Skeletal muscle tissue (tissue), 2 donors: ENCODE measurements around the gene KLLN. TPM values are rescaled to one million over a fixed set of nuclear protein-coding genes. Genes with fewer than 3 reads are reported as not detected.

Experiments used
- small RNA-seq: library from RNA; depleted of rRNA; stranded (forward); fragments of <200 nt; gene quantifications from one replicate; pipeline ENCODE3, GENCODE V24; 2014
- total RNA-seq: library from RNA; depleted of rRNA; stranded (reverse); fragments of >200 nt; gene quantifications from one replicate; pipeline ENCODE4 v1.2.3, GENCODE V29; 2014

The KLLN gene
- total RNA-seq, 1 donor from 2014 or later, result under 0.01 TPM

Small RNA genes lying within 50 kb of the gene (small RNA-seq; reads per million reads assigned to genes)
- not detected for gene RN7SL78P

Other genes with a start within 250 kb of the KLLN start
- gene PAPSS2, start 203.7 kb downstream of the KLLN start, total RNA-seq, result 8.9 TPM
- 20.4 TPM for gene ATAD1, start 45.3 kb downstream of the KLLN start, total RNA-seq
- gene PTEN, start 92 bp upstream of the KLLN start, total RNA-seq, result 76.2 TPM